Large intestine (tissue), 3 donors: ENCODE data around the gene EHD4. TPM values are rescaled to one million over a fixed set of nuclear protein-coding genes. Genes with fewer than 3 reads are reported as not detected.

Source experiments
- DNase-seq, 2 donors: peaks; one replicate each; pipeline versions ENCODE4 v3.0.0 to v3.0.0-alpha.2; 2013
- H3K27ac ChIP-seq: one replicate; pipeline ENCODE4 v1.5.1; 2013; ENCODE audit warnings: low read length
- H3K27me3 ChIP-seq: 2 replicates; pipeline ENCODE4 v1.6.1; 2013; ENCODE audit warnings: low read length; ENCODE audit not compliant: control insufficient read depth, insufficient read depth
- H3K36me3 ChIP-seq: 2 replicates; pipeline ENCODE4 v1.6.1; 2013; ENCODE audit warnings: low read length; ENCODE audit not compliant: control insufficient read depth, insufficient read depth
- H3K4me1 ChIP-seq: one replicate; pipeline ENCODE4 v1.6.1; 2013; ENCODE audit warnings: low read length; ENCODE audit not compliant: control insufficient read depth, insufficient read depth
- H3K4me3 ChIP-seq: one replicate; pipeline ENCODE4 v1.5.1; 2013; ENCODE audit warnings: low read length
- H3K9me3 ChIP-seq: one replicate; pipeline ENCODE4 v1.6.1; 2013; ENCODE audit warnings: mild to moderate bottlenecking, low read depth, low read length, moderate library complexity; ENCODE audit not compliant: control insufficient read depth
- WGBS: methylation state at CpG from one replicate; pipeline ENCODE4 v1.1.5; 2013; ENCODE audit warnings: low lambda C conversion rate; ENCODE audit not compliant: insufficient coverage; 5-methylcytosine and 5-hydroxymethylcytosine counted together
- polyA plus RNA-seq: library from polyadenylated mRNA; unstranded; fragments of 120-200 nt; gene quantifications from one replicate; pipeline ENCODE4 v1.2.1, GENCODE V29; 2013

EHD4 gene
- polyA plus RNA-seq, 1 donor = 13.1 TPM

DNA sequence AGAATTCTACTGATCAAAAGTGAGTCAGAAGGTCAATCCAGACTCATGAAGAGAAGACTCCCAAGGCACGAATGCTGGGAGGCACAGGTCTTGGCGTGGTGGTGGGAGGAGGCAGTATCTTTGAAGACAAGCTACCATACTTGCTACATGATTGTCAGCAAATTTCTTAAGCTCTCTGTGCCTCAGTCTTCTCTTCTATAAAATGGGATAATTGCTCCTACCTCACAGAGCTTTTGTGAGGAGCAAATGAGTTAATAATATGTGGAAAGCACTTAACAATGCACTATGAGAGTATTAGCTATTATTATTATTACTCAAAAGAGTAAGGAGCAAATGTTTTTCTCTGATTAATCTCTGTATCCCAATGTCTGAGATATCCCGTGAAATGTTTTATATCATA, 36.2 kb downstream of the EHD4 start:
- H3K27ac ChIP-seq = no peak overlapping the region
- no peak for DNase-seq
- no peaks in the 10 kb centered on the region for H3K27me3 ChIP-seq
- no peaks in the 10 kb centered on the region for H3K9me3 ChIP-seq
- 100% methylated on average over 1 of the region's 3 CpGs for WGBS
- H3K4me1 ChIP-seq = peaks cover 21% of the 10 kb centered on the region
- no peak overlapping the region for H3K4me3 ChIP-seq
- H3K36me3 ChIP-seq = peaks cover 15% of the 10 kb centered on the region

DNA sequence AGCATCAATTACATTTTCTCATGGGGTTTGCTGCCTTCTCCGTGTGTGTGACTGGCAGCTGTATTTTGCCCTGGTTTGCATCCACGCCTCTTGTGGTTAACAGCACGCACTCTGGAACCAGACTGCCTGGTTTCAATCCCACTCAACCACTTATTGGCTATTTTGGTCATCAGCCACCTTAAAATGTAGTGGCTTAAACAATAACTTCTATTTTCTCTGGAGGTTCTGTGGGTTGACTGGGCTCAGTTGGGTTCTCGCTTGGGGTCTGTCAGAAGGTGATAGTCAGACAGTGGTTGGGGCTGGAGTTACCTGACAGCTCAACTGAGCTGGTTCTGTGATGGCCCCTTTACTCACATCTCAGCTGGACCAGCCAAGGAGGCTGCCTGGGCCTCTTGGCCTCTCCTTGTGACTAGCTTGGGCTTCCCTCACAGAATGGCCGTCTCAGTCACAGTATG, 36.8 kb downstream of the EHD4 start:
- WGBS = no CpG with 5 or more reads among the region's 5 CpGs
- Histone ChIP-seq H3K9me3 (no peaks in the 10 kb centered on the region), H3K36me3 (peaks cover 15% of the 10 kb centered on the region), H3K4me3 (no peak overlapping the region), H3K4me1 (peaks cover 21% of the 10 kb centered on the region), H3K27ac (no peak overlapping the region), H3K27me3 (no peaks in the 10 kb centered on the region)
- no peak for DNase-seq

DNA sequence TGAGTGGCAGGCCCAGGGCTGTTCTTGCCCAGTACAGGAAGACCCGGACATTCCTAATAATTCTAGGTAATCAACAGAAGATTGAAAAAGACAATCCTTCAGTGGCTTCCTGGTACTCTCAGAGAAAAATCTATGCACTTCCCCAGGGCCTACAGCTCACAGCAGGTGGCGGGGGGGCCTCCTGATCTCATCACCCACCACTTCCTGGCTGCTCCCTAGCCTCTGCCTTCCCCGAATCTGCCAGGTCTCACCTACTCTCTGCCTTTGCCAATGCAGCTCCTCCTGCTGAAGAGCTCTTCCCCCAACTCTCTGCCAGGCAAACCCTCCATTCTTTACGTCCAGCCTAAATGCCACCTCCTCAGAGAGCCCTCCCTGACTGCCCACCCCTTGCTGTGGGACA, 37.5 kb downstream of the EHD4 start:
- H3K9me3 ChIP-seq = no peaks in the 10 kb centered on the region
- 40% methylated on average over 1 of the region's 4 CpGs for WGBS
- no peak for DNase-seq
- no peak overlapping the region for H3K27ac ChIP-seq
- peaks cover 8% of the 10 kb centered on the region for H3K36me3 ChIP-seq
- no peaks in the 10 kb centered on the region for H3K27me3 ChIP-seq
- H3K4me1 ChIP-seq = peaks cover 24% of the 10 kb centered on the region
- H3K4me3 ChIP-seq = no peak overlapping the region

DNA sequence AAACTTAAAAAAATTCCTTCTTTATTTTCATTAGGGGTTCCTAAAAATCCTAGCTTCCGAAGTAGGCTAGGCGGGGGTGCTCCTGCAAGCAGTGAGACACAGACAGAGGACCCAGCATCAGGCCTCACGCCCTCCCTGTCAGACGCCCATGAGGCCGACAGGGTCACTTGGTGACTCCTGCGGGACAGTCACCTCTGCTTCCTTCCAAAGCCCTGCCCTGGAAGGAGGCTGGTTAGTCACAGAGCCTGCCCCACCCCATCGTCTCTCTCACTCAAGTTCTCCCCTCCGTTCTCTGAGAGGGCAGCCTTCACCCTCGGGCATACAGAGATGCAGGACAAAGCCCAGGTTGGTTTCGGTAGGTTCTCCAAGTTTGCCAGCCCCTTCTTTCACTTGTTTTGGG, 38.6 kb downstream of the EHD4 start:
- Histone ChIP-seq H3K4me1 (peaks cover 26% of the 10 kb centered on the region), H3K36me3 (peaks cover 7% of the 10 kb centered on the region), H3K27ac (no peak overlapping the region), H3K27me3 (no peaks in the 10 kb centered on the region), H3K9me3 (no peaks in the 10 kb centered on the region), H3K4me3 (no peak overlapping the region)
- DNase-seq = peak in 1 of 2 donors; percentile 46
- no CpG with 5 or more reads among the region's 10 CpGs for WGBS

DNA sequence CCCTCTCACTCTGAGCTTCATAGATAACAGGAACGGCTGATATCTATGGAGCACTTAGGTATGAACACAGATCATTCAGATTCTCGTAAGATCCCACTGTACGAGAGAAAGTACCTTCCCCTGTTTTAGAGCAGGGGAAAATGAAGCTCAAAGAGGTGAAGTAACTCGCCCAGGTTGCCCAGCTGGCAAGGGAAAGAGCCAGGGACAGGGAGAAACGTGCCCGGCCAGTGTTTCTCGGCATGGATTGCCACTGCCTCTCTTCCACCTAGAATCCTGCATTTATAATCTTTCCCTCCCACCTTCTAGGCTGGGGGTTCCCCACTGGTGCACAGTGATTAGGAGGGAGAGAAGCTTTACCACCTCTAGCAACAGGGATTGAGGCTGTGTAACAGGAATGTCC, 39.0 kb downstream of the EHD4 start:
- Histone ChIP-seq H3K4me1 (peaks cover 30% of the 10 kb centered on the region), H3K36me3 (peaks cover 7% of the 10 kb centered on the region), H3K27me3 (no peaks in the 10 kb centered on the region), H3K4me3 (no peak overlapping the region), H3K9me3 (no peaks in the 10 kb centered on the region), H3K27ac (no peak overlapping the region)
- WGBS = no CpG with 5 or more reads among the region's 7 CpGs
- DNase-seq = no peak

DNA sequence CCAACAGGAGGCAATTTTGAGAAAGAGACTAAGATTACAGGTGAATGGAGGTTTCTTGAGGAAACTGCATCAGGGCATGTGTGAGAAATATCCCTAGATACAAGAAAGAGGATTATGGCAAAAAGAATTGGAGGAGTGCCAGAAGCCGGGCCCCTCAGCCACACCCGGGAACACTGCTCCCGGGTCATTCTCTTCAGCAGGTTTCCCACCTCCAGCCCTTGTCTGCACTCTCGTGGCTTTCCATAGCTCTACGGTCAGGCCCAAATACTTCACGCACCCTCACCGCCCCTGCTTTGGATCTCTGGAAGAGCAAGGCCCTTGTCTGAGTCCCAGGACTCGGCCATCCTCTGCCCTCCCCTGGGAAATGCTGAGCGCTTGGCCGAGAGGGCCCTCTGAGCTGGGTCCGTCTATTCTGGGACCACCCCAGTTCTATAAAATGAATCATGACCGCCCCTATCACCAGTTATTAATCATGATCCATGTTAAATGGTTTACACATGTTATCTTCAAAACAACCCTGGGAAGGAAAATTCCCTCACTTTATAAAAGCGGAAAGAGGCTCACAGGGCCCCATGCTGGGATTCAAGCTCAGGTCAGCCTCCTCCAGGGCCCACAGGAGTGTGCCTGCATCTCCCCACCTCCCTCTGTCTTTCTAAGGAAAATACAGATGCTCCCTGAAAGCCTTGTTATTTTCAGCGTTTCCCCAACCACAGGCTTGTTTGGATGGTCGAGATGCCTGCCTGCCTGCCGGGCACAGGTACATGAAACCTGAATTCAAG, 39.7 kb downstream of the EHD4 start:
- peaks cover 34% of the 10 kb centered on the region for H3K4me1 ChIP-seq

DNA sequence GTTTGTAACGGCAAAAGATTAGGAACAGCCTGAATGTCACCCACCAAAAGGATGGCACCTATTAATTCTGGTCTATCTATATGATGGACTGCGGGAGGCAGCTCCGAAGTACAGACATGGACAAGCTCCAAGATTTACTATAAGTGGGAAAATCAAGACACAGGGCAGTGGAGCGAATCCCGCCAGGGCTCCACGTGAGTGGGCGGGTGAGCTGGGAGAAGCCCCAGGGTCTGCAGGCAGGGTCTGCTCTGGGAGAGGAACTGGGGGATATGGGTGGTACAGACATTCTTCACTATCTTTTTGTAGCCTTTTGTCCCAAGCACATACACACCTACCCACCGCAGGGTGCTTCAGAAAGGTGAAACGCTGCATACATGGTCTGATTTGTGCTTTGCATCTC, 40.3 kb downstream of the EHD4 start:
- DNase-seq = no peak
- Histone ChIP-seq H3K27ac (no peak overlapping the region), H3K9me3 (no peaks in the 10 kb centered on the region), H3K27me3 (no peaks in the 10 kb centered on the region), H3K4me1 (peaks cover 35% of the 10 kb centered on the region), H3K4me3 (no peak overlapping the region), H3K36me3 (peaks cover 4% of the 10 kb centered on the region)
- WGBS = no CpG with 5 or more reads among the region's 9 CpGs

More for the DNA sequence above, 39.7 kb downstream of the EHD4 start:
- WGBS = 20% methylated on average over 2 of the region's 16 CpGs
- Histone ChIP-seq H3K36me3 (peaks cover 4% of the 10 kb centered on the region), H3K27ac (no peak overlapping the region), H3K9me3 (no peaks in the 10 kb centered on the region), H3K27me3 (no peaks in the 10 kb centered on the region), H3K4me3 (no peak overlapping the region)
- peak in 1 of 2 donors; percentile 51 for DNase-seq

DNA sequence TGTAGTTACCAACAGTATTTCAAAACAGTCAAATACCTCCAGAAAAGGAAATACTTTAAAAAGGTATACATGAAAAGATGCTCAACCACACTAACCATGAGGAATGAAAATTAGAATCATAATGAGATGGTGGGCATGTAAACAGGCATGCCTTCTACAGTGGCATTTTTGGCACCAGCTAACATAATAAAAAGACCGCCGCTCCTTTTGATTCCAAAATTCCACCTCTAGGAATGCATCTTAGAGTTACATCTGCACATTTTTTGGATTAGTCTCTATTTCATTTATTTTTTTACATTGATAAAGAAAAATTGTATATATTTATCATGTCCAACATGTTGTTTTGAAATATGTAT, 41.5 kb downstream of the EHD4 start:
- DNase-seq = no peak
- Histone ChIP-seq H3K36me3 (peaks cover 2% of the 10 kb centered on the region), H3K27me3 (no peaks in the 10 kb centered on the region), H3K4me3 (no peak overlapping the region), H3K4me1 (peaks cover 46% of the 10 kb centered on the region), H3K27ac (no peak overlapping the region), H3K9me3 (no peaks in the 10 kb centered on the region)
- WGBS = no CpG with 5 or more reads among the region's 2 CpGs

DNA sequence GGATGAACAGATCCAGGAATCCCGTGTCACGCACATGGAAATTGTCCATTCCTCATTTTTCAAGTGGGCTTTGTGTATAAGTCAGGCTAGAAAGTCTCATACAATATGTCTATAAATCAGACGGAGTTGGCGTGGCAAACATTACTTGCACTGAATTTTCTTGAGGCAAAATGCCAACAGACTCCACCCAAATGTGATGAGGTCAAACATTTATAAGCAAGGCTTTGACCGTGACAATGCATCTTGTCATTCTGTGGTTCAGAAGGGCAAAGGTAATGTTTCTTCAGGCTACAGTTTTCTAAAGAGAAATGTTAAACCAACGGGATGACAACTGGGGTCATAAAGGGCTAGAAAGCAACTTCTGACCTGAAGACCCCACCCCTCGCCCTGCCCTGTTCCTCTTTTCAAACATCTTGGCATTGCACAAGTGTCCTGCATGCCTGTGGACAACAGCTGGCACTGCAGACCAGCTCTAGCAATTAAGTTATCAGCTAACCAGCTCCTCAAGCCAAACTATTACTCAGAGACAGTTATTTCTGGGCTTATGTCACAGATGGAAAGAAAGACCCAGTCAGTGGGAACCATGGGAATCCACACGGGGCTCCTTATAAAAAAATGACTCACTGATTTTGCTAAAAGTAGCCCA, 42.0 kb downstream of the EHD4 start:
- 90% methylated on average over 2 of the region's 8 CpGs for WGBS
- peaks cover 48% of the 10 kb centered on the region for H3K4me1 ChIP-seq
- H3K27me3 ChIP-seq = no peaks in the 10 kb centered on the region
- no peaks in the 10 kb centered on the region for H3K36me3 ChIP-seq
- no peak overlapping the region for H3K27ac ChIP-seq
- DNase-seq = peak in 1 of 2 donors; percentile 72
- H3K4me3 ChIP-seq = no peak overlapping the region
- H3K9me3 ChIP-seq = no peaks in the 10 kb centered on the region

DNA sequence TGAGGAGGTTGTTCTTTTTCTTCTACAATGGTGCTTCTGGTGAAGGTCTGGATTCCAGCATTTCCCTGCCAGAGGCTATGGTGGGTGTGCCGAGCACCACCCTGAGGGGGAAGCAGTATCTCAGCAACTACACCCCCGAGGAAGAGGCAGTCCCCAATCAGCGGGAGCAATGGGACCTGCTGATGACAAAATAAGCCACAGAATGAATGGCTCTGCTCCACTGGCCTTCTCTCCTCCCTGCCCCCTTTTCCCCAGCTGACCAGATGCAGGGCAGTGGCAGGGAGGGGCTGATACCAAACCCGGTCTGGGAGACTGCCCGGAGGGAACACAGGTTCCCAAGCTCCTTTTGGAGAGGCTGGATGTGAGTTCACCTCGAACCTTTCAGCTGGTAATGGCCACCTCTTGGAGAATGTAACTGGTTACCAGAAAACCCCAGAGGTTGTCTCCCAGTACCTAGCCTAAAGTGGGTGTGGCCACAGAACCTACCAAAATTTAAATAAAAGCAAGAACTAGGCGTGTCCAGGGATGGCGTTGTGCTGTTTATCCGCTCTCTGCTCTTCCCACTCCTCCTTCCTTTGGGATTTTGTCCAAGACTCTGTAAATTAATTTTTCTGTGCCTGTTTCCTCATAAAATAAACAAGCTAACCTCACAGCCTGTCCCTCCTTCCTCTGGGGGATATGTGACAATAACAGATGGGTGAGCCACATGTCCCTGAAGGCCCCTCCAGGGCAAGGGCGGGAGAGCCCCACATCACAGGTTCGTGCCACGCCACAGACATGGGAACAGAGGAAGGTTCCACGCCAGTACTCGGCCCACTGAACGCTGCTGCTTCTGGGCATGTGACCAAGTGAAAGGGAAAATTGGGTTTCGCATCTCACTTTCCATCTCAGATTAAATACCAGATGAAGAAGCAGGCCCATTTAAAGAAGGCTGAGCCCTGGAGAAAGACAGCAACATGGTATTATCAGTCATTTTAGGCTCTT, 43.4 kb downstream of the EHD4 start:
- H3K27me3 ChIP-seq = no peaks in the 10 kb centered on the region
- H3K4me1 ChIP-seq = peaks cover 42% of the 10 kb centered on the region
- 66% methylated on average over 3 of the region's 16 CpGs for WGBS
- H3K9me3 ChIP-seq = no peaks in the 10 kb centered on the region
- H3K36me3 ChIP-seq = peaks cover 6% of the 10 kb centered on the region
- H3K4me3 ChIP-seq = no peak overlapping the region
- no peak for DNase-seq
- no peak overlapping the region for H3K27ac ChIP-seq
